Prostate gland (tissue), 2 donors: ENCODE data around the gene TBC1D14. TPM values are rescaled to one million over a fixed set of nuclear protein-coding genes. Genes with fewer than 3 reads are reported as not detected.

Experiments
- DNase-seq: peaks from one replicate; pipeline ENCODE4 v3.0.0-alpha.2; 2019; ENCODE audit warnings: low spot score
- H3K27ac ChIP-seq, 2 donors: fragments of 200-600 bp; sonication (generic); 2 replicates each; pipeline ENCODE4 v1.5.1; 2017 to 2019
- H3K27me3 ChIP-seq: fragments of 200-600 bp; sonication (generic); replicated peaks from 2 replicates; pipeline ENCODE4 v1.5.1; 2019; ENCODE audit not compliant: insufficient read depth
- H3K36me3 ChIP-seq, 2 donors: fragments of 200-600 bp; sonication (generic); 1 replicate in 1 of 2; 2 replicates in 1 of 2; pipeline versions ENCODE4 v1.5.1 to v1.8.1; 2017 to 2019
- H3K4me1 ChIP-seq: fragments of 200-600 bp; sonication (generic); replicated peaks from 2 replicates; pipeline ENCODE4 v1.5.1; 2019
- H3K4me3 ChIP-seq, 2 donors: fragments of 200-600 bp; sonication (generic); 2 replicates each; pipeline ENCODE4 v1.5.1; 2017 to 2019
- H3K9me3 ChIP-seq: fragments of 200-600 bp; sonication (generic); 2 replicates; pipeline ENCODE4 v1.5.1; 2017
- POLR2A ChIP-seq: fragments of 450-650 bp; IDR thresholded peaks from one replicate; pipeline ENCODE4 v1.6.1; 2016; ENCODE audit warnings: antibody characterized with exemption, mild to moderate bottlenecking
- POLR2AphosphoS5 ChIP-seq: sonication (generic); formaldehyde crosslinking; IDR thresholded peaks from one replicate; pipeline ENCODE4 v1.6.1; 2017; ENCODE audit warnings: antibody characterized with exemption
- WGBS: methylation state at CpG from one replicate; pipeline ENCODE4 v1.1.5; 2018; 5-methylcytosine and 5-hydroxymethylcytosine counted together
- intact Hi-C: fragments of 100-400 bp; cut with DNase I; formaldehyde crosslinking; loops from one replicate; pipeline ENCODE4 v1.14.2; 2022
- total RNA-seq, 2 donors: library from RNA; depleted of rRNA; stranded (reverse); fragments of >200 nt; gene quantifications; one replicate each; pipeline ENCODE4 v1.1.0, GENCODE V29; 2016
- TF ChIP-seq, protein P1 (sequence below), 4 experiments: fragments of 200-600 bp in 2 of 4; fragments of 450-650 bp in 2 of 4; sonication (generic) in 2 of 4; IDR thresholded peaks; 1 replicate in 3 of 4; 2 replicates in 1 of 4; pipeline ENCODE4 v1.5.1; 2016 to 2019; ENCODE audit warnings: antibody characterized with exemption in 4 of 4, mild to moderate bottlenecking in 2 of 4, moderate library complexity in 2 of 4

The TBC1D14 gene
- total RNA-seq, 2 donors from 2014 or later, result 56.2 to 90.5 TPM

DNA sequence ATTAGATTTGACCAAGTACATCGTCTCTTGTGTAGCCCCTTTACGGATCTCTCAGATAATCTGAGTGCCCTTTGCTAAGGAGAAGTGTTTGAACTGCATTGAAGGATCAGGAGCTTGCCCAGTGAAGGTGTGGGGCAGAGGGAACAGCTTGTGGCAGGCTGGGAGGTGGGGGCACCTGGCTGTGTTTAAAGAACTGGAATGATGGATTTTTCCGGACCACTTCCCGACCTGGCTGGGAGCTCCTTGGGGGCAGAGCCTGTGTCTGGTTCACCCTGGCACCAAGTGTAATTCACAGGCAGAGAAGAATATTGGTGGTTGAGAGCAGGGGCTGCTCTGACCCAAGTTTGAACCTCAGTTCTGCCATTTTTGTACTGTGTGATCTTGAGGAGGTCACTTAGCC is 18.5 kb downstream of the TBC1D14 start:
- intact Hi-C loops, result no loop called here
- TF ChIP-seq, protein P1, sequence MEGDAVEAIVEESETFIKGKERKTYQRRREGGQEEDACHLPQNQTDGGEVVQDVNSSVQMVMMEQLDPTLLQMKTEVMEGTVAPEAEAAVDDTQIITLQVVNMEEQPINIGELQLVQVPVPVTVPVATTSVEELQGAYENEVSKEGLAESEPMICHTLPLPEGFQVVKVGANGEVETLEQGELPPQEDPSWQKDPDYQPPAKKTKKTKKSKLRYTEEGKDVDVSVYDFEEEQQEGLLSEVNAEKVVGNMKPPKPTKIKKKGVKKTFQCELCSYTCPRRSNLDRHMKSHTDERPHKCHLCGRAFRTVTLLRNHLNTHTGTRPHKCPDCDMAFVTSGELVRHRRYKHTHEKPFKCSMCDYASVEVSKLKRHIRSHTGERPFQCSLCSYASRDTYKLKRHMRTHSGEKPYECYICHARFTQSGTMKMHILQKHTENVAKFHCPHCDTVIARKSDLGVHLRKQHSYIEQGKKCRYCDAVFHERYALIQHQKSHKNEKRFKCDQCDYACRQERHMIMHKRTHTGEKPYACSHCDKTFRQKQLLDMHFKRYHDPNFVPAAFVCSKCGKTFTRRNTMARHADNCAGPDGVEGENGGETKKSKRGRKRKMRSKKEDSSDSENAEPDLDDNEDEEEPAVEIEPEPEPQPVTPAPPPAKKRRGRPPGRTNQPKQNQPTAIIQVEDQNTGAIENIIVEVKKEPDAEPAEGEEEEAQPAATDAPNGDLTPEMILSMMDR (IDR thresholded peaks at IDR 0.05), result no peak
- no peak for TF ChIP-seq POLR2A
- no peak for TF ChIP-seq POLR2AphosphoS5
- no peak for DNase-seq
- Histone ChIP-seq H3K4me3 (no peak overlapping the region), H3K9me3 (no peaks in the 10 kb centered on the region), H3K27me3 (no peaks in the 10 kb centered on the region), H3K4me1 (peaks cover 8% of the 10 kb centered on the region), H3K27ac (no peak overlapping the region), H3K36me3 (peaks cover 0 to 6% of the 10 kb centered on the region in 2 donors)
- WGBS, result 88% methylated on average over 4 of the region's 4 CpGs

DNA sequence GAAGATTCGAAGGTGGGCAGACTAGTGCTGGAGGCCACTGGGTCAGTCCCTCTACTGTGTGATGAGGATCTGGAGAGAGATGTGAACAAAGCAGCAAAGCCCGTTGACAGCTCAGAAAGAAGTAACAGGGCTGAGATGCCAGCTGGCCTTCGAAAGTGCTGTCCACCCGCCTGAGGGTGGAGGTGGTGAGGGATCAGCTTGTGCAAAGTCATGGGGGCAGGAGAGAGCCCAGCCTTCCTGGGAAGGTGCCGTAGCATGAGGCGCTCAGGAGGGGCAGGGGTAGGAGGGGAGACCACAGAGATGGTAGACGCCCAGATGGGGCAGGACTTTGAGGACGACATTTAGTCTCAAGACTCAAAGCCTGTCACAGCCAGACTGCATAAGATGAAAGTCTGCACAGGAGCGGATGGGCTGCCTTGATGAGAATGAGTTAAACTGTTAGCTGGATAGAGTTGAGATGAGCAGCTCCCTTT is 19.7 kb downstream of the TBC1D14 start:
- no peaks in the 10 kb centered on the region for H3K9me3 ChIP-seq
- H3K27ac ChIP-seq, result no peak overlapping the region
- no peak for DNase-seq
- no peaks in the 10 kb centered on the region for H3K27me3 ChIP-seq
- intact Hi-C loops, result no loop called here
- 66% methylated on average over 9 of the region's 9 CpGs for WGBS
- H3K4me1 ChIP-seq, result peaks cover 8% of the 10 kb centered on the region
- TF ChIP-seq POLR2AphosphoS5 (no peak), POLR2A (no peak)
- TF ChIP-seq, protein P1 (IDR thresholded peaks at IDR 0.05), result no peak
- no peak overlapping the region for H3K4me3 ChIP-seq
- H3K36me3 ChIP-seq, result no peaks in the 10 kb centered on the region

DNA sequence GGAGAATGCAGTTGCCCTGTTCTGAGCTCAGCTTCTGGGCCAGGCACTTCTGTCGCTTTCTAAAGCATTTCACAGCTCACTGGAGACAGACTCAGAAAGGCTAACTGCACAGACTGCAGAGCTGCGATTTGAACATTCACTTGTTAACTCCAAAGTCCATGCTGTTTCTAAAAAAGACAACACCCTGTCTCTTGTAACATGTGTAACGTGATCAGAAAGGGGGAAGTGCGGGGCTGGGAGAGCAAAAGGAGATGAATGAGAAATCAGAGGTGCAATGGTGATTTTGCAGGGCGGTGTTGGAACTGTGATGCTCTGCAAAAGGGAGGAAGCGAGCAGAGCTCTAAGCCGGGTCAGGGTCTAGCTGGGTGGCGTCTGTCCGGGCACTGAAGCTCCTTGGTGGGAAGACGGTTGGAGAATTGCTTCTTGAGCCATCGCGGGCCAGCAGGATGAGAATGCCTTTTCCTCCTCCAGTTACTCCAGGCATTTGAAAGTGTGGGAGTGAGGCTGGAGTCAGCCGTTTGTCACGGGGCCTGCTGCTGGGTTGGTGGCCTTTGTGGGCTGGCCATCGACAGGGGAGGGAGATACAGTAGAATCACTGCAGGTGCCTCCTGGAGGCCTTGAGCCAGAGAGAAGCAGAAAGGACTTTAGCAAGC is 20.3 kb downstream of the TBC1D14 start:
- H3K36me3 ChIP-seq, result no peaks in the 10 kb centered on the region
- no peak overlapping the region for H3K4me3 ChIP-seq
- TF ChIP-seq, protein P1 (IDR thresholded peaks at IDR 0.05), result no peak
- TF ChIP-seq POLR2A (no peak), POLR2AphosphoS5 (no peak)
- no peaks in the 10 kb centered on the region for H3K9me3 ChIP-seq
- no peaks in the 10 kb centered on the region for H3K27me3 ChIP-seq
- H3K4me1 ChIP-seq, result peaks cover 8% of the 10 kb centered on the region
- no peak for DNase-seq
- H3K27ac ChIP-seq, result no peak overlapping the region
- intact Hi-C loops, result no loop called here
- 60% methylated on average over 15 of the region's 15 CpGs for WGBS

DNA sequence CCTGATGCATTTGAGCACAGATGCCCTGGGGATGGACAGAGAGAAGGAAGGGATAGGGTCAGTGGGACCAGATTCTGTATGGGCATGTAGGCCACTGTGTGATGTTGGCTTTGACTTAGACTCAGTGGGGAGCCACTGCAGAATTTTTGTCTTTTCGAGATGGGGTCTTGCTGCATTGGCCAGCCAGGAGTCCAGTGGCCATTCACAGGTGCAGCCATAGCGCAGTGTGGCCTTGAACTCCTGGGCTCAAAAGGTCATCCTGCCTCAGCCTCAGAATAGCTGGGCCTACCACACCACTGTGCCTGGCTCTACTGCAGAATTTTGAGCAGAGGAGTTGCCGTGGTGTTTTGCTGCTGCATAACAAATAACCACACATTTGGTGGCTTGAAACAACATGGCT is 22.8 kb downstream of the TBC1D14 start:
- Histone ChIP-seq H3K4me1 (peaks cover under 1% of the 10 kb centered on the region), H3K27ac (no peak overlapping the region), H3K36me3 (no peaks in the 10 kb centered on the region), H3K4me3 (no peak overlapping the region), H3K27me3 (no peaks in the 10 kb centered on the region), H3K9me3 (no peaks in the 10 kb centered on the region)
- 94% methylated on average over 3 of the region's 3 CpGs for WGBS
- intact Hi-C loops, result no loop called here
- DNase-seq, result no peak
- TF ChIP-seq POLR2A (no peak), POLR2AphosphoS5 (no peak)
- TF ChIP-seq, protein P1 (IDR thresholded peaks at IDR 0.05), result no peak

DNA sequence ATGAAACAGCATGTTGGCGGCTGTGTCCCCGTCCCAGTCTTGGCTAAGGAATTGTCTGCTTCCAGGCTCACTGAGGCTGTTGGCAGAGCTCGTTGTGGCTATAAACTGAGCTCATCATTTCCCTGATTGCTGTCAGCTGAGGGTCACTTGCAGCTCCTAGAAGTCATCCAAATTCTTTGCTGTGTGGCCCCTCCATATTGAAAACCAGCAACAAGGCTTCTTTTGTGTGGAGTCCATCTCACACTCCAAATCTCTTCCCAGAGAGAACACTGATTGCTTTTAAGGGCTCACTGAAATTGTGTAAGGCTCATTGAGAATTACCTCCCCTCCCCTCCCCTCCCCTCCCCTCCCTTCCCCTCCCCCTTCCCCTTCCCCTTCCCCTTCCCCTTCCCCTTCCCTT is 23.3 kb downstream of the TBC1D14 start:
- Histone ChIP-seq H3K4me1 (no peaks in the 10 kb centered on the region), H3K27ac (no peak overlapping the region), H3K4me3 (no peak overlapping the region), H3K27me3 (no peaks in the 10 kb centered on the region), H3K9me3 (no peaks in the 10 kb centered on the region), H3K36me3 (no peaks in the 10 kb centered on the region)
- TF ChIP-seq POLR2A, result no peak
- TF ChIP-seq POLR2AphosphoS5, result no peak
- TF ChIP-seq, protein P1 (IDR thresholded peaks at IDR 0.05), result no peak
- no peak for DNase-seq
- WGBS, result 76% methylated on average over 3 of the region's 3 CpGs
- intact Hi-C loops, result no loop called here
